H9 (cell line): ENCODE measurements around the gene RNF141. TPM values are rescaled to one million over a fixed set of nuclear protein-coding genes. Genes with fewer than 3 reads are reported as not detected.

ENCODE experiments used
- DNase-seq: peaks from one replicate; pipeline ENCODE4 v3.0.0-alpha.2; 2017
- H2AFZ ChIP-seq: one replicate; pipeline ENCODE4 v1.6.1; 2013; ENCODE audit warnings: mild to moderate bottlenecking, low read length, control low read depth, moderate library complexity
- H2AK5ac ChIP-seq: 2 replicates; pipeline ENCODE4 v1.6.1; 2013; ENCODE audit warnings: low read length, control low read depth, mixed read lengths; ENCODE audit not compliant: insufficient read length
- H2BK120ac ChIP-seq: one replicate; pipeline ENCODE4 v1.6.1; 2013; ENCODE audit warnings: low read depth, mild to moderate bottlenecking, low read length, control low read depth, inconsistent platforms; ENCODE audit not compliant: poor library complexity, severe bottlenecking
- H2BK12ac ChIP-seq: 2 replicates; pipeline ENCODE4 v1.6.1; 2013; ENCODE audit warnings: low read length, control low read depth, mixed read lengths, low read depth; ENCODE audit not compliant: insufficient read length
- H2BK15ac ChIP-seq: 2 replicates; pipeline ENCODE4 v1.6.1; 2013; ENCODE audit warnings: low read depth, low read length, control low read depth
- H2BK20ac ChIP-seq: one replicate; pipeline ENCODE4 v1.6.1; 2013; ENCODE audit warnings: low read depth, mild to moderate bottlenecking, low read length, control low read depth, inconsistent platforms; ENCODE audit not compliant: poor library complexity, severe bottlenecking
- H2BK5ac ChIP-seq: 2 replicates; pipeline ENCODE4 v1.6.1; 2013; ENCODE audit warnings: low read length, control low read depth, mixed read lengths; ENCODE audit not compliant: insufficient read length
- H3K14ac ChIP-seq: 2 replicates; pipeline ENCODE4 v1.6.1; 2013; ENCODE audit warnings: low read length, control low read depth; ENCODE audit not compliant: insufficient read depth
- H3K18ac ChIP-seq: 2 replicates; pipeline ENCODE4 v1.6.1; 2013; ENCODE audit warnings: low read depth, mild to moderate bottlenecking, mixed read lengths, low read length, control low read depth; ENCODE audit not compliant: insufficient read length
- H3K23ac ChIP-seq: 2 replicates; pipeline ENCODE4 v1.6.1; 2013; ENCODE audit warnings: low read length, control low read depth, mixed read lengths, low read depth; ENCODE audit not compliant: insufficient read length
- H3K23me2 ChIP-seq: 2 replicates; pipeline ENCODE4 v1.6.1; 2013; ENCODE audit warnings: low read depth, mild to moderate bottlenecking, mixed read lengths, low read length, control low read depth; ENCODE audit not compliant: insufficient read length, poor library complexity, severe bottlenecking
- H3K27ac ChIP-seq: 2 replicates; pipeline ENCODE4 v1.5.1; 2013; ENCODE audit warnings: low read length, control low read depth, mixed read lengths, low read depth; ENCODE audit not compliant: insufficient read length
- H3K27me3 ChIP-seq: 2 replicates; pipeline ENCODE4 v1.6.1; 2013; ENCODE audit warnings: low read length, control low read depth, inconsistent platforms; ENCODE audit not compliant: insufficient read depth
- H3K4ac ChIP-seq: 2 replicates; pipeline ENCODE4 v1.6.1; 2013; ENCODE audit warnings: low read depth, mild to moderate bottlenecking, control low read depth, inconsistent platforms, low read length, moderate library complexity
- H3K4me1 ChIP-seq: 2 replicates; pipeline ENCODE4 v1.6.1; 2013; ENCODE audit warnings: low read length, control low read depth, inconsistent platforms; ENCODE audit not compliant: insufficient read depth
- H3K4me2 ChIP-seq: 2 replicates; pipeline ENCODE4 v1.6.1; 2013; ENCODE audit warnings: low read length, control low read depth, mixed read lengths; ENCODE audit not compliant: insufficient read length, insufficient read depth
- H3K56ac ChIP-seq: 2 replicates; pipeline ENCODE4 v1.6.1; 2013; ENCODE audit warnings: low read depth, mild to moderate bottlenecking, mixed read lengths, low read length, control low read depth; ENCODE audit not compliant: insufficient read length
- H3K79me1 ChIP-seq: 2 replicates; pipeline ENCODE4 v1.6.1; 2013; ENCODE audit warnings: low read depth, mild to moderate bottlenecking, moderate library complexity, low read length, control low read depth, inconsistent platforms; ENCODE audit not compliant: insufficient read depth, poor library complexity, severe bottlenecking
- H3K79me2 ChIP-seq: 2 replicates; pipeline ENCODE4 v1.6.1; 2013; ENCODE audit warnings: low read length, control low read depth, inconsistent platforms; ENCODE audit not compliant: insufficient read depth
- H3K9ac ChIP-seq: 2 replicates; pipeline ENCODE4 v1.6.1; 2013; ENCODE audit warnings: low read length, control low read depth, mixed read lengths; ENCODE audit not compliant: insufficient read length; ENCODE audit errors: extremely low read depth
- H3K9me3 ChIP-seq: one replicate; pipeline ENCODE4 v1.6.1; 2013; ENCODE audit warnings: low read depth, low read length, inconsistent platforms; ENCODE audit not compliant: control insufficient read depth
- H3T11ph ChIP-seq: one replicate; pipeline ENCODE4 v1.6.1; 2013; ENCODE audit warnings: mild to moderate bottlenecking, low read length, control low read depth, inconsistent platforms
- H4K20me1 ChIP-seq: one replicate; pipeline ENCODE4 v1.6.1; 2013; ENCODE audit not compliant: control insufficient read depth, insufficient read length, insufficient read depth
- H4K5ac ChIP-seq: 2 replicates; pipeline ENCODE4 v1.6.1; 2013; ENCODE audit warnings: low read depth, mild to moderate bottlenecking, mixed read lengths, low read length, control low read depth; ENCODE audit not compliant: insufficient read length
- H4K8ac ChIP-seq: replicated peaks from 2 replicates; pipeline ENCODE4 v1.6.1; 2013; ENCODE audit warnings: low read length, control low read depth, mixed read lengths, low read depth; ENCODE audit not compliant: insufficient read length
- H4K91ac ChIP-seq: 2 replicates; pipeline ENCODE4 v1.6.1; 2013; ENCODE audit warnings: low read depth, mild to moderate bottlenecking, moderate library complexity, mixed read lengths, low read length, control low read depth; ENCODE audit not compliant: insufficient read length
- H3K27ac Mint-ChIP-seq, 3 experiments: 2 replicates in 2 of 3; 3 replicates in 1 of 3; pipeline ENCODE4 v1.8.0; 2020 to 2021; ENCODE audit warnings: mixed read lengths in 3 of 3, mild to moderate bottlenecking in 1 of 3, moderate library complexity in 1 of 3
- H3K27me3 Mint-ChIP-seq: 2 replicates; pipeline ENCODE4 v1.8.0; 2021; ENCODE audit warnings: low read depth, mild to moderate bottlenecking, moderate library complexity, mixed read lengths
- H3K36me3 Mint-ChIP-seq, 3 experiments: 2 replicates in 2 of 3; 3 replicates in 1 of 3; pipeline ENCODE4 v1.8.0; 2020 to 2021; ENCODE audit warnings: low read depth in 3 of 3, mixed read lengths in 3 of 3; ENCODE audit not compliant: insufficient read depth in 1 of 3
- H3K4me1 Mint-ChIP-seq, 2 experiments: 2 replicates each; pipeline ENCODE4 v1.8.0; 2020; ENCODE audit warnings: mixed read lengths in 2 of 2
- H3K4me3 Mint-ChIP-seq, 2 experiments: 2 replicates in 1 of 2; 3 replicates in 1 of 2; pipeline ENCODE4 v1.8.0; 2020 to 2021; ENCODE audit warnings: mild to moderate bottlenecking in 2 of 2, mixed read lengths in 2 of 2, moderate library complexity in 1 of 2
- H3K9me3 Mint-ChIP-seq, 2 experiments: 2 replicates in 1 of 2; 3 replicates in 1 of 2; pipeline ENCODE4 v1.8.0; 2020; ENCODE audit warnings: mild to moderate bottlenecking in 2 of 2, mixed read lengths in 2 of 2, moderate library complexity in 1 of 2
- CTCF ChIP-seq: fragments of 200-600 bp; sonication (generic); conservative IDR thresholded peaks from 3 replicates; pipeline ENCODE4 v1.8.0; 2021; ENCODE audit warnings: antibody characterized with exemption, mild to moderate bottlenecking
- WGBS: extraction: QIAGEN DNeasy Blood & Tissue Kit; methylation state at CpG from one replicate; pipeline ENCODE4 v1.1.7; 2013; ENCODE audit warnings: missing lambda C conversion rate, low lambda C conversion rate, mixed read lengths; ENCODE audit not compliant: insufficient read length; ENCODE audit errors: extremely low coverage; 5-methylcytosine and 5-hydroxymethylcytosine counted together
- total RNA-seq: library from RNA; stranded (reverse); gene quantifications from 2 replicates; pipeline ENCODE4 v1.2.1, GENCODE V29; 2021

The RNF141 gene
- total RNA-seq, 1 experiment from 2014 or later = 24.7 TPM

GRCh38 chr11:10519630-10520029 is 21.4 kb downstream of the RNF141 start:
- Histone ChIP-seq H3K23ac (no peak overlapping the region), H3K14ac (no peak overlapping the region), H3K79me1 (no peaks in the 10 kb centered on the region), H3K9me3 (no peaks in the 10 kb centered on the region), H3T11ph (no peak overlapping the region), H3K79me2 (no peaks in the 10 kb centered on the region), H3K4me1 (no peaks in the 10 kb centered on the region), H3K27ac (no peak overlapping the region), H4K20me1 (no peaks in the 10 kb centered on the region), H3K23me2 (no peaks in the 10 kb centered on the region), H2AFZ (no peak overlapping the region), H2AK5ac (no peak overlapping the region), H2BK20ac (no peak overlapping the region), H3K4ac (no peak overlapping the region), H2BK120ac (no peak overlapping the region), H4K8ac (no peak overlapping the region), H3K18ac (no peak overlapping the region), H4K91ac (no peak overlapping the region), H3K9ac (no peak overlapping the region), H3K27me3 (no peaks in the 10 kb centered on the region), H3K56ac (no peak overlapping the region), H2BK5ac (no peak overlapping the region), H3K4me2 (no peak overlapping the region), H2BK12ac (no peak overlapping the region), H4K5ac (no peak overlapping the region), H2BK15ac (no peak overlapping the region)
- Mint-ChIP-seq H3K27me3 (no peaks in the 10 kb centered on the region), H3K4me3 (no peak overlapping the region), H3K4me1 (0 out of 4 replicates have a peak, but pooled peaks cover 0 to 2% of the 10 kb centered on the region in 2 experiments), H3K36me3 (peaks cover 0 to 10% (median 1%) of the 10 kb centered on the region in 3 experiments; a peak in 2 of 7 replicates), H3K9me3 (no peaks in the 10 kb centered on the region), H3K27ac (no peak overlapping the region)
- no peak for DNase-seq
- TF ChIP-seq CTCF = no peak
- no CpG with 5 or more reads among the region's 2 CpGs for WGBS
